BE2C (cell line): ENCODE results near the gene RBM44. TPM values are rescaled to one million over a fixed set of nuclear protein-coding genes. Genes with fewer than 3 reads are reported as not detected.
"Not testable (repeated sequence)": the region's sequence is repeated elsewhere in the genome, so short reads cannot be mapped to it uniquely, and the experiment has no call there.

Experiments used
- DNase-seq: peaks from one replicate; pipeline ENCODE4 v3.0.0-alpha.2; 2020
- H3K27me3 ChIP-seq: fragments of 250-450 bp; sonication (Bioruptor Pico); 2 replicates; pipeline ENCODE4 v1.5.1; 2020; ENCODE audit warnings: mild to moderate bottlenecking
- H3K36me3 ChIP-seq: fragments of 250-450 bp; sonication (Bioruptor Pico); 2 replicates; pipeline ENCODE4 v1.5.1; 2020; ENCODE audit warnings: mild to moderate bottlenecking
- H3K4me1 ChIP-seq: fragments of 250-450 bp; sonication (Bioruptor Pico); 2 replicates; pipeline ENCODE4 v1.5.1; 2020
- H3K4me3 ChIP-seq: 2 replicates; pipeline ENCODE4 v1.5.1; 2011; ENCODE audit warnings: low read depth, low read length
- H3K9me3 ChIP-seq: fragments of 250-450 bp; sonication (Bioruptor Pico); 2 replicates; pipeline ENCODE4 v1.5.1; 2020
- CTCF ChIP-seq: IDR thresholded peaks from 2 replicates; pipeline ENCODE4 v1.5.1; 2012; ENCODE audit warnings: mild to moderate bottlenecking, low read depth, low read length
- polyA plus RNA-seq: library from polyadenylated mRNA; unstranded; fragments of >200 nt; gene quantifications from one replicate; pipeline ENCODE4 v1.2.1, GENCODE V29; 2012; ENCODE audit warnings: low read depth, missing spikeins; ENCODE audit not compliant: insufficient read length, insufficient read depth

Gene RBM44
- 0.22 TPM for polyA plus RNA-seq

- DNase-seq: no peak
- no peaks in the 10 kb centered on the region for H3K4me1 ChIP-seq
- no peaks in the 10 kb centered on the region for H3K9me3 ChIP-seq
- TF ChIP-seq CTCF: no peak
- no peaks in the 10 kb centered on the region for H3K36me3 ChIP-seq
- H3K27me3 ChIP-seq: no peaks in the 10 kb centered on the region
- H3K4me3 ChIP-seq: no peak within 1 kb of the TSS
These were observed at the start of gene RBM44 for GRCh38 chr2:237798236-237799059. Gene RBM44, plus strand, starts transcription at chr2:237798779. Its CDS starts 14,831 bp downstream, at chr2:237813610.

- no peak overlapping the region for H3K4me3 ChIP-seq
- H3K36me3 ChIP-seq: peaks cover 38% of the 10 kb centered on the region
- no peaks in the 10 kb centered on the region for H3K9me3 ChIP-seq
- no peak for DNase-seq
- H3K27me3 ChIP-seq: no peaks in the 10 kb centered on the region
- peaks cover 5% of the 10 kb centered on the region for H3K4me1 ChIP-seq
- no peak for TF ChIP-seq CTCF
These were observed 49.6 kb upstream of the RBM44 start for GRCh38 chr2:237749002-237749401.

- no peaks in the 10 kb centered on the region for H3K9me3 ChIP-seq
- no peak for DNase-seq
- no peak for TF ChIP-seq CTCF
- H3K27me3 ChIP-seq: no peaks in the 10 kb centered on the region
- H3K36me3 ChIP-seq: peaks cover 48% of the 10 kb centered on the region
- H3K4me1 ChIP-seq: peaks cover 9% of the 10 kb centered on the region
- no peak overlapping the region for H3K4me3 ChIP-seq
These were observed 48.6 kb upstream of the RBM44 start for GRCh38 chr2:237749961-237750360.

GRCh38 chr2:237750441-237750840, 48.1 kb upstream of the RBM44 start:
- H3K36me3 ChIP-seq: peaks cover 53% of the 10 kb centered on the region
- H3K4me1 ChIP-seq, DNase-seq, H3K9me3 ChIP-seq, H3K27me3 ChIP-seq, H3K4me3 ChIP-seq: not testable (repeated sequence)

- TF ChIP-seq CTCF: no peak
- no peaks in the 10 kb centered on the region for H3K27me3 ChIP-seq
- no peak for DNase-seq
- peaks cover 66% of the 10 kb centered on the region for H3K36me3 ChIP-seq
- H3K4me1 ChIP-seq: peaks cover 9% of the 10 kb centered on the region
- H3K9me3 ChIP-seq: no peaks in the 10 kb centered on the region
- no peak overlapping the region for H3K4me3 ChIP-seq
These were observed 45.8 kb upstream of the RBM44 start for GRCh38 chr2:237752761-237753165.

GRCh38 chr2:237754182-237754581, 44.4 kb upstream of the RBM44 start:
- Histone ChIP-seq H3K27me3 (no peaks in the 10 kb centered on the region), H3K36me3 (peaks cover 60% of the 10 kb centered on the region)

More at GRCh38 chr2:237754182-237754581, 44.4 kb upstream of the RBM44 start:
- no peak overlapping the region for H3K4me3 ChIP-seq
- DNase-seq: no peak
- TF ChIP-seq CTCF: no peak
- H3K9me3 ChIP-seq: no peaks in the 10 kb centered on the region
- peaks cover 9% of the 10 kb centered on the region for H3K4me1 ChIP-seq
